Fibroblast of pulmonary artery (primary cell): ENCODE results near the gene RAP1B.

Experiments
- DNase-seq: peaks from one replicate; pipeline ENCODE4 v3.0.0-alpha.2; 2010; ENCODE audit warnings: low read depth
- H3K4me3 ChIP-seq: replicated peaks from 2 replicates; pipeline ENCODE4 v1.5.1; 2011; ENCODE audit warnings: low read depth, mild to moderate bottlenecking, control low read depth, low read length, moderate library complexity
- TF ChIP-seq, protein P1 (sequence below): IDR thresholded peaks from 2 replicates; pipeline ENCODE4 v1.5.1; 2011; ENCODE audit warnings: mild to moderate bottlenecking, control low read depth, low read length, inconsistent platforms; ENCODE audit errors: missing control alignments

The RAP1B gene

DNA sequence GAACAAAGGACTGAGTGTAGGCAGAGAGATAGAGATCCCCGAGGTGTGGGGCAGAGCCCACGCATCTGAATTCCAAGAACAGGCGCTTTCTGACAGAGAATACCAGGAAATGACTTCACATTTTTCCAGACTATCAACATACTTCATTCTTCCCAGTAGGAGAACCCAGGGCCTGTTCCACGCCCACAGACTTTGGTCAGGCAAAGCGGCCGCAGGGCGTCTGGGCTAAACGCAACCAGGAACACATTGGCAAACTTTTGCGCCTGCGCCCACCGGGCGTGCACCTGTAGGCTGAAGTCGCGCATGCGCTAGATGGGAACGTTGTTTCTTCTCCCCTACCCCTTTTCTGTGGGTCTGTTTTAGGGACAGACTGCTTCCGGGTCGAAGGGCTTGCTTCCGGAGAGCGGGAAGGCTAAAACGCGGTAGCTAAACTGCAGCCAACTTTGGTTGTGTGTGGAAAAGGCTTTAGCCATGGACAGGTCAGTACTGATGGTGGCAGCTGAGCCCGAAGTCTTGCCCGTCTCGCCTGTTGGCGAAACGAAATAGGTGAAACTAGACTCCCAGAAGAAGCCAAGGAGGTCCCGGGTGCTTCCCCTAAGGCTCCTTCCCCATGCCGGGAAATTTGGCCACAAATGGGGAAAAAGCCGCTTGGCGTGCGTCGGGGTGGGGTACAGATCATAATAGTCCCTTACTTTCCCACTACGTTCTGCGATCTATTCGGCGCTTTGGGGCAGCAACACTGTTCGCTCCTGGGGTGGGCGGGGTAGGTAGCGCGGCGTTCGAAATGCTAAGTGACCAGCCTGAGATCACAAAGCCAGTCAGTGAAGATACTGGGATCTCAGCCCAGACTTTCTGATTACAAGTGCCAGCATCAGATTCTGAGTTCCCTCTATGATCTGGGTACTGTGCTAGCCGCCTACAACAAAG, 76.2 kb downstream of the RAP1B start, which contains the start of gene NUP107:
Gene NUP107, plus strand, starts transcription at position 384 of the 927 bp plus-strand sequence. Its CDS starts 88 bp downstream, at position 472.
- TF ChIP-seq, protein P1, sequence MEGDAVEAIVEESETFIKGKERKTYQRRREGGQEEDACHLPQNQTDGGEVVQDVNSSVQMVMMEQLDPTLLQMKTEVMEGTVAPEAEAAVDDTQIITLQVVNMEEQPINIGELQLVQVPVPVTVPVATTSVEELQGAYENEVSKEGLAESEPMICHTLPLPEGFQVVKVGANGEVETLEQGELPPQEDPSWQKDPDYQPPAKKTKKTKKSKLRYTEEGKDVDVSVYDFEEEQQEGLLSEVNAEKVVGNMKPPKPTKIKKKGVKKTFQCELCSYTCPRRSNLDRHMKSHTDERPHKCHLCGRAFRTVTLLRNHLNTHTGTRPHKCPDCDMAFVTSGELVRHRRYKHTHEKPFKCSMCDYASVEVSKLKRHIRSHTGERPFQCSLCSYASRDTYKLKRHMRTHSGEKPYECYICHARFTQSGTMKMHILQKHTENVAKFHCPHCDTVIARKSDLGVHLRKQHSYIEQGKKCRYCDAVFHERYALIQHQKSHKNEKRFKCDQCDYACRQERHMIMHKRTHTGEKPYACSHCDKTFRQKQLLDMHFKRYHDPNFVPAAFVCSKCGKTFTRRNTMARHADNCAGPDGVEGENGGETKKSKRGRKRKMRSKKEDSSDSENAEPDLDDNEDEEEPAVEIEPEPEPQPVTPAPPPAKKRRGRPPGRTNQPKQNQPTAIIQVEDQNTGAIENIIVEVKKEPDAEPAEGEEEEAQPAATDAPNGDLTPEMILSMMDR, result peak; percentile 17
- peak; percentile 100 for DNase-seq

DNA sequence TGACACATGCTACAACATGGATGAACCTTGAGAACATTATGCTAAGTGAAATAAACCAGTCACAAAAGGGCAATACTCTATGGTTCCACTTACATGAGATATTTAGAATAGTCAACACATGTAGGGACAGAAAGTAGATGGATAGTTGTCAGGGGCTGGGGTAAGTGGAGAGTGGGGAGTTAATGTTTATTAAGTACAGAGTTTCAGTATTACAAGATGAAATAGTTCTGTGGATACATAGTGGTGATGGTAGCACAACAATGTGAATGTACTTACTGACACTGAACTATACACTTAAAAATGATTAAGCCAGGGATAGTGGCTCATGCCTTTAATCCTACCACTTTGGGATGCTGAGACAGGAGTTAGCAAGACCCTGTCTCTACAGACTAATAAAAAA, 84.8 kb downstream of the RAP1B start:
- TF ChIP-seq, protein P1, result no peak
- DNase-seq, result no peak
- no peak overlapping the region for H3K4me3 ChIP-seq

More for the DNA sequence above, 76.2 kb downstream of the RAP1B start, which contains the start of gene NUP107:
- H3K4me3 ChIP-seq, result peak within 1 kb of the TSS; percentile 65

DNA sequence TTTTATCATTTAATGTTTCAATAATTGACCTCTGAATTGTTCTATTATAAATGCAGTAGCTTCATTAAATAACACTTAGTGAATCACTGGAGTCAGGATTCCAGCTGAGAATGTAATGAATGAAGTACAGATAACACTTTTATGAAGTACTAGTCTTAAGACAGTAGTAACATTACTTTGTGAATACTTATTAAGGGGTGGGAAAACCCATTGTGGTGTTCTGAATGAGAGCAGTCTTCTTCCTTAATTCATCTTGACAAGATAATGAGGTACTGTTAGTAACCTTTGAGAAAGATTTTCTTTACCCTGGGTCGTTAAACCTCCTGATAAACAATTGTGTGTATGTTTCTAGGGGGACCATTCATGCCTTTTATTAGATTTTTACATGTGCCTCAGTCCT, 88.8 kb downstream of the RAP1B start:
- H3K4me3 ChIP-seq, result no peak overlapping the region
- TF ChIP-seq, protein P1, result no peak
- no peak for DNase-seq
